Measurements from ENCODE around the gene DUSP16. TPM values are rescaled to one million over a fixed set of nuclear protein-coding genes. Genes with fewer than 3 reads are reported as not detected.
A peak's percentile ranks its signal among the peaks of the same experiment; 100 is the strongest.

Gene DUSP16
- total RNA-seq, 1 experiment from 2014 or later: 10.6 TPM

GRCh38 chr12:12529783-12530421, 32.8 kb downstream of the DUSP16 start:
- H3K27me3 ChIP-seq (replicated peaks; ENCODE audit: insufficient read depth, low read depth, low read length, poor library complexity): no peaks in the 10 kb centered on the region
- H3K4me3 ChIP-seq (ENCODE audit: low read depth, low read length, poor library complexity, severe bottlenecking): no peak overlapping the region
- H3K36me3 ChIP-seq (ENCODE audit: insufficient read depth, low read length, poor library complexity, severe bottlenecking): no peaks in the 10 kb centered on the region
- no peak overlapping the region for H3K27ac ChIP-seq (ENCODE audit: low read depth, low read length, poor library complexity, severe bottlenecking)
- BruUV-seq (replicated peaks): no TSS peak
- no peaks in the 10 kb centered on the region for H3K9me3 ChIP-seq (ENCODE audit: low read depth, low read length, poor library complexity, severe bottlenecking)
- CTCF ChIA-PET: no interaction called here
- TF ChIP-seq EZH2 (IDR thresholded peaks at IDR 0.05; ENCODE audit: borderline replicate concordance, low read depth, low read length, poor library complexity, severe bottlenecking) (no peak), CTCF (conservative IDR thresholded peaks at IDR 0.05; ENCODE audit: low read depth, low read length) (no peak)
- no peak for DNase-seq (ENCODE audit: low spot score)
- POLR2A ChIA-PET (ENCODE audit: low non-redundant PET): no interaction called here
- intact Hi-C loops (cut with micrococcal nuclease; ENCODE audit: unreplicated experiment): no loop called here
- peaks cover 3% of the 10 kb centered on the region for H3K4me1 ChIP-seq (ENCODE audit: insufficient read depth, low read length, poor library complexity, severe bottlenecking)

- H3K4me1 ChIP-seq (ENCODE audit: insufficient read depth, low read length, poor library complexity, severe bottlenecking): peaks cover 3% of the 10 kb centered on the region
- H3K27me3 ChIP-seq (replicated peaks; ENCODE audit: insufficient read depth, low read depth, low read length, poor library complexity): no peaks in the 10 kb centered on the region
- intact Hi-C loops (cut with micrococcal nuclease; ENCODE audit: unreplicated experiment): no loop called here
- POLR2A ChIA-PET (ENCODE audit: low non-redundant PET): no interaction called here
- CTCF ChIA-PET: no interaction called here
- BruUV-seq (replicated peaks): no TSS peak
- H3K4me3 ChIP-seq (ENCODE audit: low read depth, low read length, poor library complexity, severe bottlenecking): no peak overlapping the region
- TF ChIP-seq EZH2 (IDR thresholded peaks at IDR 0.05; ENCODE audit: borderline replicate concordance, low read depth, low read length, poor library complexity, severe bottlenecking) (no peak), CTCF (conservative IDR thresholded peaks at IDR 0.05; ENCODE audit: low read depth, low read length) (no peak)
- peak; percentile 36 for DNase-seq (ENCODE audit: low spot score)
- H3K27ac ChIP-seq (ENCODE audit: low read depth, low read length, poor library complexity, severe bottlenecking): no peak overlapping the region
- H3K9me3 ChIP-seq (ENCODE audit: low read depth, low read length, poor library complexity, severe bottlenecking): no peaks in the 10 kb centered on the region
- no peaks in the 10 kb centered on the region for H3K36me3 ChIP-seq (ENCODE audit: insufficient read depth, low read length, poor library complexity, severe bottlenecking)
Measured at GRCh38 chr12:12528361-12529270, 34.0 kb downstream of the DUSP16 start.

DNA sequence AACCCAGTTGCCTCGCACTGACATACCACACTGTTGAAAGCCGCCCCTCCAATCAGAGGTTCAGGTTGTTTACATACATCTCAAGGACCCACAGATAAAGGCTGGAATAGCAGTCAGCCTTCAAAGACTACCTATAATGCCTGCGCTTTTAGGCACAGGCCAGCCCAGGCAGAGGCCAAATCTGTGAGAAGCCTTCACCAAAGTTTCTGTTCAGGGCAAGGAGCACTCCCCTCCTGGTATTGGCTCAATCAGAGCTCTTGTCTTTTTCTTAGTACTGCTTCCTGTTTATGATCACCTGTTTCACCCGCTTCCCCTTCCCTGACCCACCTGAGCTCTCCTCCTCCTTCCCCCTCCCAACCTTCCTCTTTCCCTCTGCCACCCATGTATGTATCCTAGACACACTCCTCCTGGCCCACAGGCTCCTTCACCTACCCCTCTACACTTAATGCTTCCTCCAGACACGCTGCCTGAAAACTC, 34.8 kb downstream of the DUSP16 start:
- ChIA-PET CTCF (no interaction called here), POLR2A (ENCODE audit: low non-redundant PET) (no interaction called here)
- no TSS peak for BruUV-seq (replicated peaks)
- no peaks in the 10 kb centered on the region for H3K27me3 ChIP-seq (replicated peaks; ENCODE audit: insufficient read depth, low read depth, low read length, poor library complexity)
- no peaks in the 10 kb centered on the region for H3K36me3 ChIP-seq (ENCODE audit: insufficient read depth, low read length, poor library complexity, severe bottlenecking)
- intact Hi-C loops (cut with micrococcal nuclease; ENCODE audit: unreplicated experiment): no loop called here
- no peak for TF ChIP-seq CTCF (conservative IDR thresholded peaks at IDR 0.05; ENCODE audit: low read depth, low read length)
- no peak for TF ChIP-seq EZH2 (IDR thresholded peaks at IDR 0.05; ENCODE audit: borderline replicate concordance, low read depth, low read length, poor library complexity, severe bottlenecking)
- no peak overlapping the region for H3K27ac ChIP-seq (ENCODE audit: low read depth, low read length, poor library complexity, severe bottlenecking)
- H3K4me1 ChIP-seq (ENCODE audit: insufficient read depth, low read length, poor library complexity, severe bottlenecking): peaks cover 3% of the 10 kb centered on the region
- H3K9me3 ChIP-seq (ENCODE audit: low read depth, low read length, poor library complexity, severe bottlenecking): no peaks in the 10 kb centered on the region
- H3K4me3 ChIP-seq (ENCODE audit: low read depth, low read length, poor library complexity, severe bottlenecking): no peak overlapping the region
- DNase-seq (ENCODE audit: low spot score): no peak
